ENCODE data around the gene PADI1.

GRCh38 chr1:17292299-17293160 is 87.6 kb downstream of the PADI1 start:
- TF ChIP-seq POLR2A (IDR thresholded peaks at IDR 0.05) (no peak), CTCF (IDR thresholded peaks at IDR 0.05) (no peak)
